OCI-LY7 (cell line): ENCODE measurements around the gene YAF2. TPM values are rescaled to one million over a fixed set of nuclear protein-coding genes. Genes with fewer than 3 reads are reported as not detected.

Experiments used
- BruUV-seq: library from RNA; stranded (reverse); fragments of 400-500 nt; replicated peaks from 2 replicates; lab custom pipeline; 2021; lab: Mats Ljungman, UMichigan
- CTCF ChIA-PET: fragments of 300-600 bp; sonication (Branson Sonifier 250); formaldehyde crosslinking; loops from one replicate; lab custom pipeline; 2022; ENCODE audit warnings: antibody characterized with exemption; ENCODE audit not compliant: unreplicated experiment; lab: Charles Lee
- POLR2A ChIA-PET: fragments of 300-600 bp; sonication (Branson Sonifier 250); formaldehyde crosslinking; loops from one replicate; lab custom pipeline; 2022; ENCODE audit warnings: antibody characterized with exemption; lab: Charles Lee
- DNase-seq: peaks from one replicate; pipeline ENCODE4 v3.0.0-alpha.2; 2015; ENCODE audit warnings: low spot score
- H2AFZ ChIP-seq: fragments of 200-600 bp; sonication (generic), shearing (Covaris generic); 2 replicates; pipeline ENCODE4 v1.6.1; 2014; ENCODE audit warnings: mild to moderate bottlenecking, antibody characterized with exemption, low read length, moderate library complexity
- H3K27ac ChIP-seq: fragments of 200-600 bp; sonication (generic); 2 replicates; pipeline ENCODE4 v1.5.1; 2014; ENCODE audit warnings: mixed run types, low read depth, mild to moderate bottlenecking, moderate library complexity, low read length, inconsistent platforms; ENCODE audit not compliant: poor library complexity, severe bottlenecking
- H3K36me3 ChIP-seq: fragments of 200-600 bp; sonication (generic); 2 replicates; pipeline ENCODE4 v1.6.1; 2014; ENCODE audit warnings: mild to moderate bottlenecking, antibody characterized with exemption, low read length, moderate library complexity, mixed read lengths; ENCODE audit not compliant: insufficient read depth
- H3K4me1 ChIP-seq: fragments of 200-600 bp; sonication (generic); 2 replicates; pipeline ENCODE4 v1.5.1; 2014; ENCODE audit warnings: mild to moderate bottlenecking, low read length; ENCODE audit not compliant: insufficient read depth, poor library complexity, severe bottlenecking
- H3K4me2 ChIP-seq: fragments of 200-600 bp; sonication (generic); 2 replicates; pipeline ENCODE4 v1.6.1; 2014; ENCODE audit warnings: mild to moderate bottlenecking, low read length
- H3K4me3 ChIP-seq: fragments of 200-600 bp; sonication (generic); 2 replicates; pipeline ENCODE4 v1.5.1; 2014; ENCODE audit warnings: mild to moderate bottlenecking, low read depth, low read length; ENCODE audit not compliant: poor library complexity, severe bottlenecking
- H3K79me2 ChIP-seq: fragments of 200-600 bp; sonication (generic); 2 replicates; pipeline ENCODE4 v1.6.1; 2016; ENCODE audit warnings: low read depth, mild to moderate bottlenecking, low read length, moderate library complexity, mixed read lengths; ENCODE audit not compliant: insufficient read depth
- H3K9me2 ChIP-seq: fragments of 200-600 bp; sonication (generic); 2 replicates; pipeline ENCODE4 v1.6.1; 2016; ENCODE audit warnings: mild to moderate bottlenecking, low read length, mixed read lengths; ENCODE audit not compliant: insufficient read depth
- H3K9me3 ChIP-seq: fragments of 200-600 bp; sonication (generic); 2 replicates; pipeline ENCODE4 v1.6.1; 2014; ENCODE audit warnings: mild to moderate bottlenecking, mixed run types, low read length, mixed read lengths
- H4K20me1 ChIP-seq: fragments of 200-600 bp; sonication (generic); 2 replicates; pipeline ENCODE4 v1.6.1; 2014; ENCODE audit warnings: mild to moderate bottlenecking, antibody characterized with exemption, low read length, moderate library complexity, mixed read lengths; ENCODE audit not compliant: insufficient read depth
- CTCF ChIP-seq: fragments of 200-600 bp; sonication (generic); conservative IDR thresholded peaks from 2 replicates; pipeline ENCODE4 v1.5.1; 2014; ENCODE audit warnings: mild to moderate bottlenecking, antibody characterized with exemption, low read length, moderate library complexity, mixed read lengths
- EZH2phosphoT487 ChIP-seq: fragments of 200-600 bp; sonication (generic); IDR thresholded peaks from 2 replicates; pipeline ENCODE4 v1.6.1; 2018; ENCODE audit warnings: low read depth, borderline replicate concordance, mild to moderate bottlenecking, mixed run types, antibody characterized with exemption, low read length, moderate library complexity, mixed read lengths
- intact Hi-C: fragments of 100-400 bp; cut with micrococcal nuclease; formaldehyde crosslinking; loops from one replicate; pipeline ENCODE4 v1.10.0; 2022; ENCODE audit not compliant: unreplicated experiment
- total RNA-seq, 2 experiments: library from RNA; depleted of rRNA in 1 of 2; stranded (reverse); fragments of >200 nt in 1 of 2; shearing (Covaris generic) in 1 of 2; gene quantifications; 2 replicates each; pipeline ENCODE4 v1.2.3, GENCODE V29; 2014 to 2022

Gene YAF2
- total RNA-seq, 2 experiments from 2014 or later: 16.2 to 43.6 TPM

- Histone ChIP-seq H3K79me2 (no peaks in the 10 kb centered on the region; the same call in 1 of the 2 replicates), H3K9me3 (no peaks in the 10 kb centered on the region; the same call in 1 of the 2 replicates), H3K27ac (no peak overlapping the region), H3K4me2 (no peak overlapping the region), H3K9me2 (no peaks in the 10 kb centered on the region), H3K4me3 (no peak overlapping the region), H3K4me1 (peaks cover 6% of the 10 kb centered on the region), H3K36me3 (peaks cover 11% of the 10 kb centered on the region), H2AFZ (no peak overlapping the region), H4K20me1 (no peaks in the 10 kb centered on the region)
- no TSS peak for BruUV-seq
- intact Hi-C loops: no loop called here
- TF ChIP-seq EZH2phosphoT487 (no peak), CTCF (no peak)
- ChIA-PET POLR2A (no interaction called here), CTCF (no interaction called here)
- no peak for DNase-seq
These were observed 65.4 kb downstream of the YAF2 start for GRCh38 chr12:42172441-42173210.

- DNase-seq: no peak
- intact Hi-C loops: no loop called here
- ChIA-PET POLR2A (interaction anchor here (0.6 to 1.2 kb wide), 4 partner anchors 16 to 734 kb away, joined by 3 to 4 read pairs (median 3); no protein-coding TSS in a partner anchor), CTCF (no interaction called here)
- Histone ChIP-seq H3K4me1 (peaks cover under 1% of the 10 kb centered on the region), H3K4me3 (no peak overlapping the region), H4K20me1 (no peaks in the 10 kb centered on the region), H3K9me2 (no peaks in the 10 kb centered on the region), H3K36me3 (peaks cover 4% of the 10 kb centered on the region; the same call in 1 of the 2 replicates), H3K27ac (no peak overlapping the region), H3K9me3 (no peaks in the 10 kb centered on the region), H3K79me2 (no peaks in the 10 kb centered on the region), H3K4me2 (no peak overlapping the region), H2AFZ (no peak overlapping the region)
- TF ChIP-seq CTCF (no peak), EZH2phosphoT487 (no peak)
- BruUV-seq: no TSS peak
These were observed 70.3 kb downstream of the YAF2 start for GRCh38 chr12:42167711-42168110.

- Histone ChIP-seq H4K20me1 (no peaks in the 10 kb centered on the region), H3K27ac (no peak overlapping the region), H3K9me3 (no peaks in the 10 kb centered on the region), H3K9me2 (no peaks in the 10 kb centered on the region), H3K4me1 (no peaks in the 10 kb centered on the region), H3K4me2 (no peak overlapping the region), H3K79me2 (no peaks in the 10 kb centered on the region), H2AFZ (no peak overlapping the region), H3K36me3 (peaks cover 4% of the 10 kb centered on the region; the same call in 1 of the 2 replicates), H3K4me3 (no peak overlapping the region)
- no peak for TF ChIP-seq EZH2phosphoT487
- no peak for TF ChIP-seq CTCF
- no TSS peak for BruUV-seq
- ChIA-PET CTCF (interaction anchor here (0.6 kb wide), 2 partner anchors 71 to 132 kb away, joined by 3 to 5 read pairs; no protein-coding TSS in a partner anchor), POLR2A (interaction anchor here (0.6 kb wide), 1 partner anchor 565 kb away, joined by 5 read pairs; no protein-coding TSS in a partner anchor)
- no peak for DNase-seq
- intact Hi-C loops: no loop called here
These were observed 71.5 kb downstream of the YAF2 start for GRCh38 chr12:42166501-42166900.
